Endodermal cell (in vitro differentiated cells): ENCODE results near the gene MYO1F. TPM values are rescaled to one million over a fixed set of nuclear protein-coding genes. Genes with fewer than 3 reads are reported as not detected.

Source experiments
- DNase-seq: peaks from one replicate; pipeline ENCODE4 v3.0.0-alpha.2; 2017
- H3K27ac ChIP-seq: 2 replicates; pipeline ENCODE4 v1.5.1; 2013; ENCODE audit warnings: mild to moderate bottlenecking, low read depth, low read length, moderate library complexity
- H3K27me3 ChIP-seq: 2 replicates; pipeline ENCODE4 v1.6.1; 2013; ENCODE audit warnings: mild to moderate bottlenecking, low read length, moderate library complexity; ENCODE audit not compliant: insufficient read depth, control insufficient read depth, poor library complexity, severe bottlenecking
- H3K36me3 ChIP-seq: 2 replicates; pipeline ENCODE4 v1.7.0; 2013; ENCODE audit warnings: mild to moderate bottlenecking, low read length, moderate library complexity; ENCODE audit not compliant: control insufficient read depth, insufficient read depth
- H3K4me1 ChIP-seq: one replicate; pipeline ENCODE4 v1.7.0; 2013; ENCODE audit warnings: low read length; ENCODE audit not compliant: control insufficient read depth, insufficient read depth
- H3K4me3 ChIP-seq: 2 replicates; pipeline ENCODE4 v1.5.1; 2013; ENCODE audit warnings: mild to moderate bottlenecking, low read length, moderate library complexity
- H3K9ac ChIP-seq: 2 replicates; pipeline ENCODE4 v1.6.1; 2013; ENCODE audit warnings: mild to moderate bottlenecking, low read length, moderate library complexity; ENCODE audit not compliant: poor library complexity, severe bottlenecking; ENCODE audit errors: extremely low read depth
- H3K9me3 ChIP-seq: 2 replicates; pipeline ENCODE4 v1.6.1; 2013; ENCODE audit warnings: mild to moderate bottlenecking, low read length, moderate library complexity; ENCODE audit not compliant: control insufficient read depth
- H3K27ac Mint-ChIP-seq: 2 replicates; pipeline ENCODE4 v1.8.0; 2020; ENCODE audit warnings: mixed read lengths
- H3K27me3 Mint-ChIP-seq: 2 replicates; pipeline ENCODE4 v1.8.0; 2021; ENCODE audit warnings: mild to moderate bottlenecking, mixed read lengths; ENCODE audit not compliant: insufficient read depth
- H3K36me3 Mint-ChIP-seq: 2 replicates; pipeline ENCODE4 v1.8.0; 2020; ENCODE audit warnings: low read depth, mixed read lengths
- H3K4me1 Mint-ChIP-seq: 2 replicates; pipeline ENCODE4 v1.8.0; 2020; ENCODE audit warnings: mixed read lengths
- H3K4me3 Mint-ChIP-seq: 2 replicates; pipeline ENCODE4 v1.8.0; 2020; ENCODE audit warnings: mild to moderate bottlenecking, moderate library complexity, mixed read lengths
- H3K9me3 Mint-ChIP-seq: 2 replicates; pipeline ENCODE4 v1.8.0; 2020; ENCODE audit warnings: mild to moderate bottlenecking, mixed read lengths
- CTCF ChIP-seq: fragments of 200-600 bp; sonication (generic); conservative IDR thresholded peaks from 2 replicates; pipeline ENCODE4 v1.5.0; 2021; ENCODE audit warnings: antibody characterized with exemption, mild to moderate bottlenecking
- WGBS, 2 experiments: methylation state at CpG; one replicate each; pipeline versions ENCODE4 v1.1.5 to v1.1.7; 2013; ENCODE audit warnings: missing lambda C conversion rate in 2 of 2, mixed read lengths in 1 of 2; ENCODE audit not compliant: insufficient coverage in 1 of 2, insufficient read length in 1 of 2; 5-methylcytosine and 5-hydroxymethylcytosine counted together
- total RNA-seq, 2 donors: library from RNA; stranded (reverse); fragmentation: NEBNext Ultra II Directional in 1 of 2; extraction: Animal tissue kit (Norgen Biotek cat#: 25700) in 1 of 2; gene quantifications; 2 replicates in 1 of 2; 3 replicates in 1 of 2; pipeline ENCODE4 v1.2.1, GENCODE V29; 2021

The MYO1F gene
- total RNA-seq, 2 donors from 2014 or later = 0.57 to 1.1 TPM

- peak overlapping the region; percentile 85 for H3K27ac Mint-ChIP-seq
- H3K9me3 Mint-ChIP-seq = no peaks in the 10 kb centered on the region
- WGBS, 2 experiments = 93 to 95% methylated on average over 12 to 13 of the region's 13 CpGs
- no peak overlapping the region for H3K9ac ChIP-seq
- no peak for TF ChIP-seq CTCF
- no peaks in the 10 kb centered on the region for H3K9me3 ChIP-seq
- no peaks in the 10 kb centered on the region for H3K4me1 Mint-ChIP-seq
- peaks cover 62% of the 10 kb centered on the region for H3K36me3 Mint-ChIP-seq
- H3K27ac ChIP-seq = peak overlapping the region; percentile 81
- no peaks in the 10 kb centered on the region for H3K4me1 ChIP-seq
- DNase-seq = no peak
- no peak overlapping the region for H3K4me3 ChIP-seq
- no peak overlapping the region for H3K4me3 Mint-ChIP-seq
- peaks cover 76% of the 10 kb centered on the region for H3K36me3 ChIP-seq
- no peaks in the 10 kb centered on the region for H3K27me3 Mint-ChIP-seq
- no peaks in the 10 kb centered on the region for H3K27me3 ChIP-seq
Observed at GRCh38 chr19:8487137-8487851, 89.9 kb downstream of the MYO1F start.

GRCh38 chr19:8486661-8487136, 90.5 kb downstream of the MYO1F start:
- Mint-ChIP-seq H3K4me1 (no peaks in the 10 kb centered on the region), H3K9me3 (no peaks in the 10 kb centered on the region), H3K4me3 (no peak overlapping the region), H3K36me3 (peaks cover 65% of the 10 kb centered on the region), H3K27me3 (no peaks in the 10 kb centered on the region), H3K27ac (peak overlapping the region; percentile 85)
- Histone ChIP-seq H3K9ac (no peak overlapping the region), H3K4me1 (no peaks in the 10 kb centered on the region), H3K36me3 (peaks cover 78% of the 10 kb centered on the region), H3K27me3 (no peaks in the 10 kb centered on the region), H3K9me3 (no peaks in the 10 kb centered on the region), H3K27ac (peak overlapping the region; percentile 81), H3K4me3 (no peak overlapping the region)
- 94% methylated on average over 15 to 16 of the region's 16 CpGs for WGBS, 2 experiments
- DNase-seq = no peak
- no peak for TF ChIP-seq CTCF

- no peak for DNase-seq
- Histone ChIP-seq H3K9me3 (no peaks in the 10 kb centered on the region), H3K9ac (no peak overlapping the region), H3K27me3 (no peaks in the 10 kb centered on the region), H3K4me3 (no peak overlapping the region), H3K4me1 (no peaks in the 10 kb centered on the region), H3K27ac (peak overlapping the region; percentile 60), H3K36me3 (peaks cover 88% of the 10 kb centered on the region)
- Mint-ChIP-seq H3K4me1 (peaks cover 8% of the 10 kb centered on the region), H3K36me3 (peaks cover 74% of the 10 kb centered on the region), H3K4me3 (no peak overlapping the region), H3K9me3 (no peaks in the 10 kb centered on the region), H3K27me3 (no peaks in the 10 kb centered on the region), H3K27ac (peak overlapping the region; percentile 75)
- 96 to 99% methylated on average over 49 to 62 of the region's 62 CpGs for WGBS, 2 experiments
- TF ChIP-seq CTCF = no peak
Observed at GRCh38 chr19:8485561-8486371, 91.5 kb downstream of the MYO1F start.
